Measurements from ENCODE around the gene ZNF699. TPM values are rescaled to one million over a fixed set of nuclear protein-coding genes. Genes with fewer than 3 reads are reported as not detected.

Gene ZNF699
- total RNA-seq (ENCODE audit: low replicate concordance) = 2.9 and 12.6 TPM in 2 replicates

DNA sequence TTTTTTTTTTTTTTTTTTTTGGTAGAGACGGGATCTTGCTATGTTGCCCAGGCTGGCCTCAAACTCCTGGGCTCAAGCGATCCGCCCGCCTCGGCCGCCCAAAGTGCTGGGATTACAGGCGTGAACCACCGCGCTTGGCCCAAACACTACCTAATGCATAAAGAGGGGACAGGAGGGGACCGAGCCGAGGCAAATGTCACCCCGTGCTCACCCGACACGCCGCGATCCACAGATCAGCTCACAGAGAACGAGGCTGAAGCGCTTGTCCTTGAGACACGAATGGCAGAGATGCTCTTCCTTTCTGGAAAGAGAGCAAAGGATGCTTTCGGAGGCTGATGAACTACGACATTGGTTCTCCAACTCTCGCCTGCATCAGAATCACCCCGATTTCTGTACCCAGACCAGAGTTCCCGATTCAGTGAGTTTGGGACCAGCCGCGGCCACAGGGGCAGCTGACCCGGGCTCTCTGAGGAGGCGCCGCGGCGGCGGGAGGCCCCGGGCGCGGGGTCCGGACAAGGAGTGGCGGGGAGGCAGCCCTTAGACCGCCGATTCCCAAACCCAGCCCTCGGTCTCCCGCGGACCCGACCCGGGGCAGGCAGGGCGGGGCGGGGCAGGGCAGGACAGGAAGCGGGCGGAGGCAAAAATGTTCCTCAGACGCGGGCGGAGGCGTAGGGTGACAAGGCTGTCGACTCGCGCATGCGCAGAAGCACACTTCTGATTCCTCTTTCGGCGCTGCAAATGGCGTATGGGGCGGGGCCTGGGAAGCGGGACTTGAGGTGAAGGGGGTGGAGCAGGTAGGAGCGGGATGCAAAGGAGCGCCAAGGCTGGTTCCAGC, at the start of gene ZNF699:
TSS of gene ZNF699 (minus strand) at position 700 of the 835 bp plus-strand sequence. CDS start 4,719 bp downstream, outside the sequence.

DNA sequence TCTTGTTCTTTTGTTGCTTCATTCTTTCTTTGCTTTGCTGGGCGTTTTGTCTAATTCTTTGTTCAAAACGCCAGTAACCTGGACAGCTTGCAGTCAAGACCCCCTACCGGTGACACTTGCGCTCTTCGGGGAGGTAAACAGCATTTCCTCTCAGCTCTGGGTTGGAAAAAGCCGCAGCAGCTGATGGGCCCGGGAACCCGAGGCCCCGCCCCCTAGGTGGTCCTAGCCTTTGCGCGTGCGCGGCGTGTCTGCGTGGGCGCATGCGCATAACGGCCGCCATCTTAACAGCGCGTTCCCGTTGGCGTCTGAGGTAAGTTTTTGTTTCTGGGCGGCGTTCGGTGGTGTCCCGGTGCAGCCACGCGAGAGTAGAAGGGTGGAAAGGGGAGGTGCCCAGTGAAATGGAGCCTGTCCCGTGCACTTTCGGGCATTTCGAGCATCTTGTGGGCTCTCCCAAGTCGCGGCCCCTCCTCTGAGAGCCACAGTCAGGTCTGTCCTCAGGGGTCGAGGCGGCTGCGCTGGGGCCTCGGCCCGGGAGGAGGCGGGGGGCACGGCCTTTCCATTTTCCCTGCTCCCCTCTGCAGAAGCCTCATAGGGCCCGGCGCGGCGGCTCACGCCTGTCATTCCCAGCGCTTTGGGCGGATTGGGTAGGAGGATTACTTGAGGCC, 14.4 kb upstream of the ZNF699 start, which contains the start of gene ZNF559:
TSS of gene ZNF559 (plus strand) at position 261 of the 665 bp plus-strand sequence. CDS start 14,371 bp downstream, outside the sequence.

DNA sequence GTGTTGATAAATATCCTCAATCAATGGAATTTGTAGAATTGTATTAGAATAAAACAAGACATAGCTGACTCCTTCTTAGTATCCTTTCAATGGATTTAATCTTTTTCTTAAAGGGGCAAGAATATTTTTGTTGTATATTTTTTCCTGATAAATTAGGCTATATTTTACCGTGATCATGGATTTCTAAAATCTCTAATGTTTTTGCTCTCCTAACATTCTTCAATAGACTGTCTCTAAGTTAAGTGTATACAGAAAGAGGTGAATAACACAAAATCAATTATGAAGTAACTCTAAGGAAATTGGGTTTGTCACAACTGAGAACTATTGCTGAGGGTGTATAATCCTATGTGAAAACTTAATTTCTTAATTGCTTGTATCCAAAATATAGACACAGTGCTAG, 59.0 kb downstream of the ZNF699 start, which contains the start of gene OR7E24:
TSS of gene OR7E24 (plus strand) at position 301 of the 400 bp plus-strand sequence. CDS start 114 bp downstream, outside the sequence.

Other genes with a start within 250 kb of the ZNF699 start
- gene OR1M1, start 222.8 kb downstream of the ZNF699 start, total RNA-seq (ENCODE audit: low replicate concordance) = not detected in 2 replicates
- not detected in 2 replicates for gene OR7G2, start 202.4 kb downstream of the ZNF699 start, total RNA-seq (ENCODE audit: low replicate concordance)
- not detected in 2 replicates for gene OR7G1, start 194.1 kb downstream of the ZNF699 start, total RNA-seq (ENCODE audit: low replicate concordance)
- not detected in 2 replicates for gene OR7G3, start 182.9 kb downstream of the ZNF699 start, total RNA-seq (ENCODE audit: low replicate concordance)
- gene ZNF317, start 169.4 kb downstream of the ZNF699 start, total RNA-seq (ENCODE audit: low replicate concordance) = 11.7 and 12.1 TPM in 2 replicates
- not detected in 2 replicates for gene OR7D2, start 130.9 kb downstream of the ZNF699 start, total RNA-seq (ENCODE audit: low replicate concordance)
- gene OR7D4, start 90.2 kb downstream of the ZNF699 start, total RNA-seq (ENCODE audit: low replicate concordance) = not detected in 2 replicates
- not detected in 2 replicates for gene OR7E24, start 58.9 kb downstream of the ZNF699 start, total RNA-seq (ENCODE audit: low replicate concordance)
- gene ZNF559, start 14.3 kb upstream of the ZNF699 start, total RNA-seq (ENCODE audit: low replicate concordance) = 11.0 and 11.4 TPM in 2 replicates
- gene ZNF177, start 53.2 kb upstream of the ZNF699 start, total RNA-seq (ENCODE audit: low replicate concordance) = 1.1 and 1.4 TPM in 2 replicates
- gene ZNF266, start 125.7 kb upstream of the ZNF699 start, total RNA-seq (ENCODE audit: low replicate concordance) = 8.2 and 8.7 TPM in 2 replicates
- under 0.01 and 1.3 TPM in 2 replicates for gene ZNF560, start 188.8 kb upstream of the ZNF699 start, total RNA-seq (ENCODE audit: low replicate concordance)
- gene ZNF426, start 228.8 kb upstream of the ZNF699 start, total RNA-seq (ENCODE audit: low replicate concordance) = 14.6 and 16.7 TPM in 2 replicates

Data from smooth muscle cell of the coronary artery (primary cell).